Measurements from ENCODE around the gene GABRA5. TPM values are rescaled to one million over a fixed set of nuclear protein-coding genes. Genes with fewer than 3 reads are reported as not detected.
A peak's percentile ranks its signal among the peaks of the same experiment; 100 is the strongest.

The GABRA5 gene
- total and polyA plus RNA-seq, 2 experiments from 2014 or later, result 0.10 TPM; not detected in 1

GRCh38 chr15:26868029-26868685, 1.3 kb downstream of the GABRA5 start:
- WGBS (ENCODE audit: low lambda C conversion rate, missing lambda C conversion rate), result 18% methylated on average over 31 of the region's 46 CpGs
- H3K4me1 ChIP-seq (ENCODE audit: insufficient read depth), result no peaks in the 10 kb centered on the region

GRCh38 chr15:26869628-26870027, 2.8 kb downstream of the GABRA5 start:
- H3K9me3 ChIP-seq (ENCODE audit: low read depth), result no peaks in the 10 kb centered on the region
- no peaks in the 10 kb centered on the region for H3K36me3 ChIP-seq (replicated peaks; ENCODE audit: insufficient read depth, low read depth)
- no peak overlapping the region for H3K27ac ChIP-seq
- H3K27me3 ChIP-seq, result peaks cover 59% of the 10 kb centered on the region
- no peak for TF ChIP-seq EZH2phosphoT487 (IDR thresholded peaks at IDR 0.05; ENCODE audit: low read depth, severe bottlenecking, unreplicated experiment)
- TF ChIP-seq EZH2 (IDR thresholded peaks at IDR 0.05; ENCODE audit: borderline replicate concordance), result no peak
- TF ChIP-seq CTCF (IDR thresholded peaks at IDR 0.05; ENCODE audit: poor library complexity), result no peak
- H3K4me2 ChIP-seq, result no peak overlapping the region
- DNase-seq (ENCODE audit: low spot score), result no peak
- no peaks in the 10 kb centered on the region for H3K79me2 ChIP-seq
- no peaks in the 10 kb centered on the region for H3K9me2 ChIP-seq (replicated peaks; ENCODE audit: insufficient read depth)
- no peak overlapping the region for H2AFZ ChIP-seq
- no peaks in the 10 kb centered on the region for H4K20me1 ChIP-seq (ENCODE audit: insufficient read depth, poor library complexity, severe bottlenecking)
- H3K4me1 ChIP-seq (ENCODE audit: insufficient read depth), result no peaks in the 10 kb centered on the region
- no peak overlapping the region for H3K4me3 ChIP-seq
- 83% methylated on average over 3 of the region's 3 CpGs for WGBS (ENCODE audit: low lambda C conversion rate, missing lambda C conversion rate)

More at GRCh38 chr15:26868029-26868685, 1.3 kb downstream of the GABRA5 start:
- no peak for DNase-seq (ENCODE audit: low spot score)
- TF ChIP-seq EZH2 (IDR thresholded peaks at IDR 0.05; ENCODE audit: borderline replicate concordance) (peak; percentile 56), CTCF (IDR thresholded peaks at IDR 0.05; ENCODE audit: poor library complexity) (no peak), EZH2phosphoT487 (IDR thresholded peaks at IDR 0.05; ENCODE audit: low read depth, severe bottlenecking, unreplicated experiment) (peak; percentile 22)
- peaks cover 59% of the 10 kb centered on the region for H3K27me3 ChIP-seq
- H3K9me2 ChIP-seq (replicated peaks; ENCODE audit: insufficient read depth), result no peaks in the 10 kb centered on the region
- H4K20me1 ChIP-seq (ENCODE audit: insufficient read depth, poor library complexity, severe bottlenecking), result no peaks in the 10 kb centered on the region
- H3K9me3 ChIP-seq (ENCODE audit: low read depth), result no peaks in the 10 kb centered on the region
- no peaks in the 10 kb centered on the region for H3K36me3 ChIP-seq (replicated peaks; ENCODE audit: insufficient read depth, low read depth)
- no peak overlapping the region for H2AFZ ChIP-seq
- peak overlapping the region; percentile 87 for H3K4me2 ChIP-seq
- no peaks in the 10 kb centered on the region for H3K79me2 ChIP-seq
- H3K4me3 ChIP-seq, result no peak overlapping the region
- no peak overlapping the region for H3K27ac ChIP-seq

GRCh38 chr15:26870346-26870745, 3.5 kb downstream of the GABRA5 start:
- no peaks in the 10 kb centered on the region for H3K36me3 ChIP-seq (replicated peaks; ENCODE audit: insufficient read depth, low read depth)
- WGBS (ENCODE audit: low lambda C conversion rate, missing lambda C conversion rate), result 76% methylated on average over 3 of the region's 3 CpGs
- no peak overlapping the region for H3K27ac ChIP-seq
- no peaks in the 10 kb centered on the region for H3K9me3 ChIP-seq (ENCODE audit: low read depth)
- H4K20me1 ChIP-seq (ENCODE audit: insufficient read depth, poor library complexity, severe bottlenecking), result no peaks in the 10 kb centered on the region
- H3K4me1 ChIP-seq (ENCODE audit: insufficient read depth), result no peaks in the 10 kb centered on the region
- DNase-seq (ENCODE audit: low spot score), result no peak
- no peak overlapping the region for H2AFZ ChIP-seq
- TF ChIP-seq EZH2phosphoT487 (IDR thresholded peaks at IDR 0.05; ENCODE audit: low read depth, severe bottlenecking, unreplicated experiment) (no peak), CTCF (IDR thresholded peaks at IDR 0.05; ENCODE audit: poor library complexity) (no peak), EZH2 (IDR thresholded peaks at IDR 0.05; ENCODE audit: borderline replicate concordance) (no peak)
- H3K27me3 ChIP-seq, result peaks cover 58% of the 10 kb centered on the region
- no peaks in the 10 kb centered on the region for H3K79me2 ChIP-seq
- H3K4me3 ChIP-seq, result no peak overlapping the region
- no peaks in the 10 kb centered on the region for H3K9me2 ChIP-seq (replicated peaks; ENCODE audit: insufficient read depth)
- no peak overlapping the region for H3K4me2 ChIP-seq

Data from hepatocyte (in vitro differentiated cells).